HG02623 (cell line): Measurements from ENCODE around the gene IFT74.

Experiments
- ATAC-seq: cut with Tn5 transposase; IDR thresholded peaks from one replicate; pipeline ENCODE4 v1.9.1; 2021; ENCODE audit warnings: moderate library complexity; ENCODE audit not compliant: unreplicated experiment

Gene IFT74

GRCh38 chr9:26973989-26974388 lies 17.8 kb downstream of the IFT74 start:
- no peak for ATAC-seq

DNA sequence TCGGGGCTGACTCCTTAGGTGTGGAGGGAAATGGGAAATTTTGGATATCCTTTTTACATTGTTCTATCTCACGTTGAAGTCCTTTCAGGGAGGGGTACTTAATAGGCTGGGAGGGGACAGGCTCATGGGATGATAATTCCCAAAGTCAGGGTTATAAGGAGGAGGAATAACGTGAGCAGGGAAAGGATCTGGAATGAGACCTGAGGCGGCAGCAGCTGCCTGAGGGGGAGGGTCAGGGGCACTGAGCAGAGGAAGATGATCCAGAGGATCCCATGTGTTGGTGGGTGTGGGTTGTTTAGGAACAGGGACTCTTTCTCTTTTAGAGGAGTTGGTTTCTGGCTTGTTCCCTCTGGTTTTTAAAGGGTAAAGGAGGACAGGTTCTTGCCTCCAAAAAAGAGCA lies 18.7 kb downstream of the IFT74 start:
- ATAC-seq = no peak

- no peak for ATAC-seq
Measured at GRCh38 chr9:26975728-26976707, 19.8 kb downstream of the IFT74 start.

- ATAC-seq = peak; percentile 61
Measured at GRCh38 chr9:26983340-26983739, 27.1 kb downstream of the IFT74 start.

- ATAC-seq = no peak
Measured at GRCh38 chr9:26995810-26996209, 39.6 kb downstream of the IFT74 start.

- ATAC-seq = no peak
Measured at GRCh38 chr9:27003426-27004077, 47.3 kb downstream of the IFT74 start.

GRCh38 chr9:27005491-27005890 lies 49.3 kb downstream of the IFT74 start, which contains the start of gene LRRC19:
LRRC19 (minus strand) TSS chr9:27005672; CDS start chr9:26999694, 5,978 bp downstream.
- no peak for ATAC-seq

DNA sequence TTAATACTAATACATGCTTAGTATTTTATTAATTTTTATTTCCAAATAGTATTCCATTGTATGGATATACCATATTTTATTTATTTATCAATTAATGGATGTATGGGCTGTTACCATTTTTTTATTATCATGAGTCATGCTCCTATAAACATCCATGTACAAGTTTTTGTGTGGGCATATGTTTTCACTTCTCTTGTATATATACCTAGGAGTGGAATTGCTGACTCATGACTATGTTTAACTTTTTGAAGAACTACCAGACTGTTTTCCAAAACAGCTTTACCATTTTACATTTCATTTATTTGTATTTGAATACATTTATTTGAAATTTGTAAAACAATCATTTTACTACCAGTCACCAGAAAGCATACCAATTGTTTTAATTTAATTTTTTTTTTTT lies 63.4 kb downstream of the IFT74 start:
- ATAC-seq = no peak

DNA sequence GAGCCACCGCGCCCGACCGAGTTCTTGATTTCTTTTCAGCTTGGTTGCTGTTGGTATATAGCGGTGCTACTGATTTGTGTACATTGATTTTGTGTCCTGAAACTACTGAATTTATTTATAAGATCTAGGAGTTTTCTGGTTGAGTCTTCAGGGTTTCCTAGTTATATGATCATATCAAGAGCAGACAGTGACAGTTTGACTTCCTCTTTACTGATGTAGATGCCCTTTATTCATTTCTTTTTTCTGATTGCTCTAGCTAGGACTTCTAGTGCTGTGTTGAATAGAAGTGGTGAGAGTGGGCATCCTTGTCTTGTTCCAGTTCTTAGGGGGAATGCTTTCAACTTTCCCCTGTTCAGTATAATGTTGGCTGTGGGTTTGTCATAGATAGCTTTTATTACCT lies 66.7 kb downstream of the IFT74 start:
- ATAC-seq = no peak

- ATAC-seq = no peak
Measured at GRCh38 chr9:27029186-27029585, 73.0 kb downstream of the IFT74 start.

GRCh38 chr9:27033815-27034403 lies 77.7 kb downstream of the IFT74 start:
- peak; percentile 80 for ATAC-seq

GRCh38 chr9:27037499-27037898 lies 81.3 kb downstream of the IFT74 start:
- ATAC-seq = no peak

GRCh38 chr9:27041746-27042145 lies 85.5 kb downstream of the IFT74 start:
- ATAC-seq = no peak

GRCh38 chr9:27042476-27042875 lies 86.3 kb downstream of the IFT74 start:
- ATAC-seq = no peak

- ATAC-seq = no peak
Measured at GRCh38 chr9:27043176-27043575, 87.0 kb downstream of the IFT74 start.

- no peak for ATAC-seq
Measured at GRCh38 chr9:27047136-27047535, 90.9 kb downstream of the IFT74 start.

- no peak for ATAC-seq
Measured at GRCh38 chr9:27053369-27054022, 97.3 kb downstream of the IFT74 start.

- ATAC-seq = no peak
Measured at GRCh38 chr9:27054125-27054524, 97.9 kb downstream of the IFT74 start.

DNA sequence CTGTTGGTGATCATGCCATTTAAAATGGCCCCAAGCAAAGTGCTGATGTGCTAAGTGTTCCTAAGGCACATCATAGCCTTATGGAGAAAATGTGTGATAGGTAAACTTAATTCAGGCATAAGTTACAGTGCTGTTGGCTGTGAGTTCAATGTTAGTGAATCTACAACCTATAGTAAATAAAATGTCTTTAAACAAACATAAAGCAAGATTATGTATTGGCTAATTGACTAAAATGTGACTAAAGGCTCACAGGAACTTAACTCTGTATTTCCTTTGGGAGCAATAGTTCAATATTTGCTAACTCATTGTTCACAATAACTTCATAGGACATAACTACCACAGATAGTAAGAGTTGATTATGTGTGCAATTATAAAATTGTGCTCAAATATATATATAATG lies 98.6 kb downstream of the IFT74 start:
- no peak for ATAC-seq

DNA sequence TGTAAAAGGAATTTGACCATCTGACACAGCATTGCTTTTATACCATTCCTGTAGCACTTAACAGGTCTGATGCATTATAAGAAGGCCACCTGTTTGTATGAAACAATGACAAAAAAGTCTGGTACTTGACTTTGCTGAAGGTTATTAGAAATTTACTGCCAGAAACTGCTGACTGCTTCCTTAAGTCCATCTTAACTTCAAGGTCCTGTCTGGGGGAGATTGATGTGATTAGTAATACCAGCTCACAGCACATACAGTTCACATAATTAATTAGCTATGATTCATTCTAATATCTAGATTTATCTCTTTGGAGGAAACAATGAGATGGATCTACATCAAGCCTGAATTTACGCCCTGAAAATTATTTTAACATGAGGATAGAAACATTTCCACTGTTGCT lies 103.2 kb downstream of the IFT74 start:
- no peak for ATAC-seq

- no peak for ATAC-seq
Measured at GRCh38 chr9:27059907-27060306, 103.7 kb downstream of the IFT74 start.
